ENCODE measurements around the gene STK38. TPM values are rescaled to one million over a fixed set of nuclear protein-coding genes. Genes with fewer than 3 reads are reported as not detected.
"Not testable (repeated sequence)": the region's sequence is repeated elsewhere in the genome, so short reads cannot be mapped to it uniquely, and the experiment has no call there.

STK38 gene
- total RNA-seq (2014; rRNA removed; shearing (Covaris generic)) = 26.9 and 27.6 TPM in 2 replicates

- DNase-seq = peak; percentile 90 to 92
- Histone ChIP-seq H3K4me1 (peaks cover 2% of the 10 kb centered on the region; the same call in 1 of the 2 replicates), H3K27me3 (no peaks in the 10 kb centered on the region), H3K9me3 (replicated peaks) (no peaks in the 10 kb centered on the region), H3K27ac (peak within 1 kb of the TSS; percentile 76), H3K36me3 (no peaks in the 10 kb centered on the region), H3K4me3 (peak within 1 kb of the TSS; percentile 86)
Measured at GRCh38 chr6:36546920-36547645, at the start of gene STK38. STK38 (minus strand) TSS chr6:36547479; CDS start chr6:36540202, 7,277 bp downstream.

GRCh38 chr6:36596356-36596755 is 49.1 kb upstream of the STK38 start:
- peaks cover 65% of the 10 kb centered on the region for H3K36me3 ChIP-seq
- peak in 1 of 2 experiments; percentile 26 for DNase-seq
- H3K27me3 ChIP-seq = no peaks in the 10 kb centered on the region
- peaks cover 10% of the 10 kb centered on the region for H3K4me1 ChIP-seq
- H3K9me3 ChIP-seq (replicated peaks) = no peaks in the 10 kb centered on the region
- H3K4me3 ChIP-seq = peak overlapping the region; percentile 93
- H3K27ac ChIP-seq = no peak overlapping the region

- DNase-seq = peak in 1 of 2 experiments; percentile 56
- H3K4me3 ChIP-seq = peak overlapping the region; percentile 93
- H3K27me3 ChIP-seq = no peaks in the 10 kb centered on the region
- no peaks in the 10 kb centered on the region for H3K9me3 ChIP-seq (replicated peaks)
- peaks cover 52% of the 10 kb centered on the region for H3K36me3 ChIP-seq
- peaks cover 10% of the 10 kb centered on the region for H3K4me1 ChIP-seq
- peak overlapping the region; percentile 98 for H3K27ac ChIP-seq
Measured at GRCh38 chr6:36594816-36595643, 47.8 kb upstream of the STK38 start.

GRCh38 chr6:36594029-36594815 is 46.9 kb upstream of the STK38 start, which contains the start of gene SRSF3:
SRSF3 (plus strand) TSS chr6:36594362; CDS start chr6:36596763, 2,401 bp downstream.
- H3K4me1 ChIP-seq = peaks cover 10% of the 10 kb centered on the region
- H3K27ac ChIP-seq = peak within 1 kb of the TSS; percentile 98
- H3K9me3 ChIP-seq (replicated peaks) = no peaks in the 10 kb centered on the region
- no peaks in the 10 kb centered on the region for H3K27me3 ChIP-seq
- peaks cover 44% of the 10 kb centered on the region for H3K36me3 ChIP-seq
- DNase-seq = peak; percentile 98
- H3K4me3 ChIP-seq = peak within 1 kb of the TSS; percentile 93

- peak in 1 of 2 experiments; percentile 65 for DNase-seq
- peak overlapping the region; percentile 98 for H3K27ac ChIP-seq
- no peaks in the 10 kb centered on the region for H3K27me3 ChIP-seq
- peaks cover 10% of the 10 kb centered on the region for H3K4me1 ChIP-seq
- peaks cover 38% of the 10 kb centered on the region for H3K36me3 ChIP-seq
- peak overlapping the region; percentile 93 for H3K4me3 ChIP-seq
- H3K9me3 ChIP-seq (replicated peaks) = no peaks in the 10 kb centered on the region
Measured at GRCh38 chr6:36593569-36594028, 46.3 kb upstream of the STK38 start.

- H3K9me3 ChIP-seq (replicated peaks) = no peaks in the 10 kb centered on the region
- no peak overlapping the region for H3K27ac ChIP-seq
- H3K4me1 ChIP-seq = peaks cover 2% of the 10 kb centered on the region; the same call in 1 of the 2 replicates
- peaks cover 24% of the 10 kb centered on the region for H3K36me3 ChIP-seq
- H3K27me3 ChIP-seq = no peaks in the 10 kb centered on the region
- DNase-seq = no peak
- no peak overlapping the region for H3K4me3 ChIP-seq
Measured at GRCh38 chr6:36592221-36592655, 45.0 kb upstream of the STK38 start.

- DNase-seq = peak in 1 of 2 experiments; percentile 31
Measured at GRCh38 chr6:36590237-36590636, 43.0 kb upstream of the STK38 start.

GRCh38 chr6:36589025-36589400 is 41.7 kb upstream of the STK38 start:
- H3K27ac ChIP-seq; H3K4me1 ChIP-seq; H3K4me3 ChIP-seq; H3K9me3 ChIP-seq (replicated peaks); DNase-seq; H3K36me3 ChIP-seq; H3K27me3 ChIP-seq: not testable (repeated sequence)

More at GRCh38 chr6:36590237-36590636, 43.0 kb upstream of the STK38 start:
- no peaks in the 10 kb centered on the region for H3K4me1 ChIP-seq
- no peak overlapping the region for H3K4me3 ChIP-seq
- no peak overlapping the region for H3K27ac ChIP-seq
- no peaks in the 10 kb centered on the region for H3K27me3 ChIP-seq
- H3K36me3 ChIP-seq = peaks cover 6% of the 10 kb centered on the region
- H3K9me3 ChIP-seq (replicated peaks) = no peaks in the 10 kb centered on the region

GRCh38 chr6:36586606-36587005 is 39.3 kb upstream of the STK38 start:
- H3K9me3 ChIP-seq (replicated peaks) = no peaks in the 10 kb centered on the region
- H3K27ac ChIP-seq = no peak overlapping the region

GRCh38 chr6:36581716-36582115 is 34.4 kb upstream of the STK38 start:
- Histone ChIP-seq H3K27ac (no peak overlapping the region), H3K36me3 (no peaks in the 10 kb centered on the region), H3K9me3 (replicated peaks) (no peaks in the 10 kb centered on the region), H3K4me3 (no peak overlapping the region), H3K27me3 (no peaks in the 10 kb centered on the region), H3K4me1 (peaks cover 24% of the 10 kb centered on the region)
- DNase-seq = no peak

More at GRCh38 chr6:36586606-36587005, 39.3 kb upstream of the STK38 start:
- H3K4me3 ChIP-seq = no peak overlapping the region
- no peaks in the 10 kb centered on the region for H3K27me3 ChIP-seq
- no peak for DNase-seq
- H3K36me3 ChIP-seq = no peaks in the 10 kb centered on the region
- no peaks in the 10 kb centered on the region for H3K4me1 ChIP-seq

- Histone ChIP-seq H3K36me3 (no peaks in the 10 kb centered on the region), H3K27me3 (no peaks in the 10 kb centered on the region), H3K27ac (peak overlapping the region; percentile 86), H3K4me1 (peaks cover 28% of the 10 kb centered on the region), H3K9me3 (replicated peaks) (no peaks in the 10 kb centered on the region), H3K4me3 (no peak overlapping the region)
- DNase-seq = no peak
Measured at GRCh38 chr6:36580184-36580526, 32.9 kb upstream of the STK38 start.

- Histone ChIP-seq H3K4me3 (no peak overlapping the region), H3K36me3 (no peaks in the 10 kb centered on the region), H3K9me3 (replicated peaks) (no peaks in the 10 kb centered on the region), H3K27me3 (no peaks in the 10 kb centered on the region), H3K4me1 (peaks cover 28% of the 10 kb centered on the region), H3K27ac (peak overlapping the region; percentile 86)
- DNase-seq = no peak
Measured at GRCh38 chr6:36578431-36578830, 31.2 kb upstream of the STK38 start.

- no peak for DNase-seq
- no peaks in the 10 kb centered on the region for H3K9me3 ChIP-seq (replicated peaks)
- H3K27ac ChIP-seq = peak overlapping the region; percentile 86
- H3K4me1 ChIP-seq = peaks cover 28% of the 10 kb centered on the region
- no peak overlapping the region for H3K4me3 ChIP-seq
- H3K36me3 ChIP-seq = no peaks in the 10 kb centered on the region
- no peaks in the 10 kb centered on the region for H3K27me3 ChIP-seq
Measured at GRCh38 chr6:36578030-36578429, 30.8 kb upstream of the STK38 start.

GRCh38 chr6:36577301-36577700 is 30.0 kb upstream of the STK38 start:
- Histone ChIP-seq H3K27ac (peak overlapping the region; percentile 86), H3K9me3 (replicated peaks) (no peaks in the 10 kb centered on the region), H3K4me1 (peaks cover 28% of the 10 kb centered on the region), H3K36me3 (no peaks in the 10 kb centered on the region), H3K27me3 (no peaks in the 10 kb centered on the region), H3K4me3 (no peak overlapping the region)
- peak; percentile 68 to 83 for DNase-seq

Measured in SJCRH30 (cell line).